DND-41 (cell line): ENCODE results near the gene IPO4.

Source experiments
- CTCF ChIP-seq: IDR thresholded peaks from 2 replicates; pipeline ENCODE4 v1.5.1; 2012; ENCODE audit warnings: borderline replicate concordance, low read length, moderate library complexity, mild to moderate bottlenecking; ENCODE audit not compliant: poor library complexity, severe bottlenecking; ENCODE audit errors: extremely low read depth
- EZH2 ChIP-seq: IDR thresholded peaks from 3 replicates; pipeline ENCODE4 v1.6.1; 2012; ENCODE audit warnings: borderline replicate concordance, low read depth, mild to moderate bottlenecking, moderate library complexity, low read length, inconsistent platforms; ENCODE audit not compliant: severe bottlenecking

DNA sequence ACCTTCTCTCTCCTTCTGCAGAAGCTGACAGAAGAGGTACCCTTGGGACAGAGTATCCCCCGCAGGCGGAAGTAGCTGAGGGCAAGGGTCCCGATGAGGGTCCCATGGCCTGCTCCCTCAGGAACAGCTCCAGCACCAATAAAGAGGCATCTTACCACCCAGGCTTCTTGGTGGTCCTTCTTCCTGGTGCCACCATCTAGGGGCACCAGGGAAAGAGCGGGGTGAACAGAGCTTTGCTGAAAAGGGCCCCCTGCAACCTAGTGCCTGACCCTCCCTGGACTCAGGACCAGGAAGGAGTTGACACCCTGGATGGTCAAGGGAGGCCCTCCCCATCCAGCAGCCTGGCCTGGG lies 28.1 kb downstream of the IPO4 start:
- TF ChIP-seq CTCF (no peak), EZH2 (no peak)
